Measurements from ENCODE around the gene DIP2C.
"Not testable (repeated sequence)": the region's sequence is repeated elsewhere in the genome, so short reads cannot be mapped to it uniquely, and the experiment has no call there.

DIP2C gene

DNA sequence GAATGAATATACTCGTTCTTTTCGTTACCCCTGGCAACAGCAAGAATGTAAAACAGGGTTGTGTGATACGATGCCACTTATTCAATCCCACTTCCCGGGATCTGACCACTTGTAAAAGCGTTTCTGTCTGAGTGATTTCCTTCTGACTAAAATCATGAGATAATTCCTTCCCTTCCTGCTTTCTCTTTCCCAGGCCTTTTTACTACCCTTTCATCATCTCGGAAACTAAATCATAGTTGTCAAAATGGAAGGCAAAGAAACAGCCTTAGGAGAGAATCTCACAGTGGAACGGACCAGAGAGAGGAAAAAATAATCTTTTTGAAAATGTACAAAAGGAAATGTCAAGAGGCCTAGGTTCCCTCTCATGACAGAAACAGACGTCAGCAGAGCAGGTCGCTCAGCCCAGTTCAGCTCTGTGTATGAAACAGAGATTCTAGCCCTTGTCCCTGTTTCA is 29.8 kb downstream of the DIP2C start:
- DNase-seq = no peak

DNA sequence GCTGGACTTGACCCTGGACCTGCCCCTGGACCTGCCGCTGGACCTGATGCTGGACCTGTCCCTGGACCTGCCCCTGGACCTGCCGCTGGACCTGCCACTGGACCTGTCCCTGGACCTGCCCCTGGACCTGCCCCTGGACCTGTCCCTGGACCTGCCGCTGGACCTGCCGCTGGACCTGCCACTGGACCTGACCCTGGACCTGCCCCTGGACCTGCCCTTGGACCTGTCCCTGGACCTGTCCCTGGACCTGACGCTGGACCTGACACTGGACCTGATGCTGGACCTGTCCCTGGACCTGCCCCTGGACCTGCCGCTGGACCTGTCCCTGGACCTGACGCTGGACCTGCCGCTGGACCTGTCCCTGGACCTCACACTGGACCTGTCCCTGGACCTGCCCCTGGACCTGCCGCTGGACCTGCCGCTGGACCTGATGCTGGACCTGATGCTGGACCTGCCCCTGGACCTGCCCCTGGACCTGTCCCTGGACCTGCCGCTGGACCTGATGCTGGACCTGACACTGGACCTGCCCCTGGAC is 31.6 kb downstream of the DIP2C start:
- DNase-seq = not testable (repeated sequence)

DNA sequence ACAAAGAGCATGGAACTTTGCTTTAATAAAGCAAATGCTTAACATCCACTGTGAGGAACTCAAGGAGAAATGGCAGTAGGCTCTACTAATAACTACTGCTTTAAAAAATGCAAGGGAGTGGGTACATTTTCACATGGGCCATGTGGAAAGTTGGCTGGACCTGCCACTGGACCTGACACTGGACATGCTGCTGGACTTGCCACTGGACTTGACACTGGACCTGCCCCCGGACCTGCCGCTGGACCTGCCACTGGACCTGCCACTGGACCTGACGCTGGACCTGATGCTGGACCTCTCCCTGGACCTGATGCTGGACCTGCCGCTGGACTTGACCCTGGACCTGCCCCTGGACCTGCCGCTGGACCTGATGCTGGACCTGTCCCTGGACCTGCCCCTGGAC is 32.6 kb downstream of the DIP2C start:
- no peak for DNase-seq

DNA sequence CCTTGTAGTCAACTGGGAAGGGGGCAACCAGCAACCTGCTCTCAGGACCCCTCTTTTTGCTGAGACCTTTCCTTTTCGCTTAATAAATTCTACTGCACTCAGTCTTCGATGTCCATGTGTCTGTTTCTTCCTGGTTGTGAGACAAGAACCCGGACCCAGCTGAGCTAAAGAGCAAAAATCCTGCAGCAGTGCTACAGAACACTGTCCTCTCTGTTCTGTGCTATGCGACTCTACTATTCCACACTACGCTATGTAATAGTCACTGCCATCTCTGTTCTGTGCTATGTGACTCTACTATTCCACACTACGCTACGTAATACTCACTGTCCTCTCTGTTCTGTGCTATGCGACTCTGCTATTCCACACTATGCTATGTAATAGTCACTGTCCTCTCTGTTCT is 34.3 kb downstream of the DIP2C start:
- DNase-seq = no peak

DNA sequence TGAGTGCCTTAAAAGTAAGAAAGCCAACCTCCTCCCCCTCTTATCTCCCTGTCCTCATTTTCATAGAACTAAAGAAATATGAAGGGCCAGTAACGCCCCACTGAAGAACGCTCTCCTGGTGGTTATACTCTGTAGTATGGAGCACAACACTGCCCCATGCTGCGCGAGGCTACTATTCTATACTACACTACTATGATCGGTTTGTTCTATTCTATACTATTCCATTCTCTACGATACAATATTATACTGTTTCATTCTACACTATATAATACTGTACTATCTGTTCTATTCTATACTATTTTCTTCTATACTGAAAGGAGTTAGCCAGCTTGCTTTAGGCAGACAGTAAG is 34.8 kb downstream of the DIP2C start:
- no peak for DNase-seq

DNA sequence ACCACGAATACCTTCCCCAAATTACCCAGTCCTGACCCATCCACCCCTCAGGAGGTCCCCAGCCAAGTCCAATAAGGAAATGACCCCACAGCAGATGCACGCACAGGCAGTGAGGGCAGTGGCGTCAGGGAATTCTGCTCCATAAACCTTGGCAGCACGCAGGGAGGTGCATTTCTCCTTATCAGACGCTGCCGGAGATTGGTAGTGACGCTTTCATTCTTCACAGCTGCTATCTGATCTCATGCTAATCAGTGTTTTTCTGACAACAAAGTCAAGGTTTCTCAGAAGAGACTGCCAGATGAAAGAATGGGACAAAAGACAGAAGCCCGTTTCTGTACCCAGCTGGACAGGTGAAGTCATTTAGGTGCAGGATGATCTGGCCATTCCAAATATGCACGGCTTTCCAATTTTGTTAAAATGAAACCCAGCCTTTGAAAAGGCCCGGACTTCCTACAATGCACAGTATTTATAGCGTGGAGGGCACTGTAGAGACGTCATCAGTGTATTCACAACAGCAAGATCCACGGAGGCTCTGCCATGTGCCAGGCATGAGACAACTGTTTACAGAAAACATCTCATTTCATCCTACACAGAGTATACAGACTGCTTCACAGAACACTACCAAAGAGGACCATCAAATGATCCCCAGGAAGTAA is 35.3 kb downstream of the DIP2C start:
- DNase-seq = no peak

DNA sequence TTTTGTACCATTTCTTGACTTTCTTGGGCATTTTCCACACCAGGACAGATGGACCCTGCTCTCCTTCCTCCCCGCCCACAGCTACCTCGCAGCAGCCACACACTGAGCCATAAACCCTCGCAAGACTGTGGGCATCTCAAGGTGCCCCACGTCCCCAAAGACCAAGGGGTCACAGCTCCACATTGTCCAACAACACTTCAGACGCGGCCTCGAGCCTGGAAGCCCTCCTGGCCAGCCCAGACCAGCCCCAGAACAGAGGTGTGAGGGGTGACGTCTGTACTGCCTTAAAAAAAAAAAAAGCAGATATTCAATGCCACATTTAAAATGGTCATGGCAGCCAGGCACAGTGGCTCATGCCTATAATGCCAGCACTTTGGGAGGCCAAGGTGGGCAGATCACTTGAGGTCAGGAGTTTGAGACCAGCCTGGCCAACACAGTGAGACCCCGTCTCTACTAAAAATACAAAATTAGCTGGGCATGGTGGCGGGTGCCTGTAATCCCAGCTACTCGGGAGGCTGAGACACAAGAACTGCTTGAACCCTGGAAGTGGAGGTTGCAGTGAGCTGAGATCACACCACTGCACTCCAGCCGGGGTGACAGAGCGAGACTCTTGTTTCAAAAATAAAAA is 36.5 kb downstream of the DIP2C start:
- not testable (repeated sequence) for DNase-seq

DNA sequence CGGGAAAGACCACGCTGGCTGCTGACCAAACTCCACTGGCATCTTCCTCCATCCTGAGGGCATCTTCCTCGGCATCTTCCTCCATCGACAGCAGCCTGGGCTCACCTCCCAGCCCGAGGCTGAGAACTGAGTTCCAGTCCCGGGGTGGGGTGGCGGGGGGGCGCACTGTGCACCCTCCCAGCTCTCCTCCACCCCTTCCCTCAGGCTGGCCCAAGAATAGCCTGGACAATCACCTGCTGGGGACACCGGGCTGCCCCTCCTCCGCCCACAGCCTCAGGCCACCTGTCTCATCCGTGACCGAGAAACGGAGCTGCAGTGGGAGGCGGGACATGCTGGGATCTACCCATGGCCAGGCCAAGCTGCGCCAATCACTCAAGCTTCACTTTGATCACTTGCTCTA is 37.2 kb downstream of the DIP2C start:
- no peak for DNase-seq

DNA sequence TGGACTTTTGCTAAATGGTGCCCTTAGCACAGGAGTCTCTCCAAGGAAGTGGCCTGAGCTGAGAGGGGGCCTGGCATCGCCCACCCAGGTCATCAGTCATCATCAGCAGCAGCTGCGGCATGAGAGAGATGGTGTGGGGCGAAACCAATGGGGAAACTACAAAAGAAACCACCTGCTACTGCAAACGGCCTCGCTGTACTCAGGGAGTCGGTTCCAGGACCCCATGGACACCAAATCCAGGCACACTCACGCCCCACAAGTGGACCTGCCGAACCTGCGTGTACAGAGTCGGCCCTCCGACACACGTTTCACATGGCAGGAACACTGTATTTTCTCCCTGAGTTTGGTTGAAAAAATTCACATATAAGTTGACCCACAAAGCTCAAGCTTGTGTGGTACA is 37.8 kb downstream of the DIP2C start:
- DNase-seq = no peak

DNA sequence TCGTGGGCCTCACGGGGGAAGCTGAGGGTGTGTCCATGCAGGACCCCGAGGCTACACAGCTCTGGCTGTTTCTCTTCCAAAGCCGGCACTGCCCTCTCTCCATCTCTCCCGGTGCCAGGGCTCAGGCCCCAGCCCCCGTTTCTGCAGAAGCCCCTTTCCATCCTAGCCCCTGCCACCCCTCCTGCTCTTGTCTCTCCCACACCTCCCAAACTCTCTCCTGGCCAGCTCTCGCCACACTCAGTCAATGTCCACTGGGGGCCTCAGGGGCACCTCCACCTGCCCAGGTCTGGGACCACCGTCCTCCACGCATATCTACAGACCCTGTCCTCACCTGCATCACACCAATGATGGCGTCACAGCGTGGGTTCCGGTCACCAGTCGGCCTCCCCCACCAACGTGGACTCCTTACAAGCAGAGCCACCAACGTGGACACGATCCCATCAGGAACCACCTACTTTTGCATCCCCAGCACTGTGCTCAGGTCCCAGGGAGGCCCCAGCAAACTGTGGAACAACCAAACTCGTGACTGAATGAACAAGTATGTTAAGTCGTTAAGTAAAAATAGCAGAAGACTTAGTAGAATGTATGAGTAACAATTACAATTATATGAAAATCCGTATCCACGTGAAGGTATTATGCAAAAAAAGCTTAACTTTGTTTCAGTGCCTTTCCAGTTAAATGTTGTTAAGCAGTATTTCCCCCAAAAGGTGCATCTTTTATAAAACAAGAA is 38.4 kb downstream of the DIP2C start:
- DNase-seq = no peak

DNA sequence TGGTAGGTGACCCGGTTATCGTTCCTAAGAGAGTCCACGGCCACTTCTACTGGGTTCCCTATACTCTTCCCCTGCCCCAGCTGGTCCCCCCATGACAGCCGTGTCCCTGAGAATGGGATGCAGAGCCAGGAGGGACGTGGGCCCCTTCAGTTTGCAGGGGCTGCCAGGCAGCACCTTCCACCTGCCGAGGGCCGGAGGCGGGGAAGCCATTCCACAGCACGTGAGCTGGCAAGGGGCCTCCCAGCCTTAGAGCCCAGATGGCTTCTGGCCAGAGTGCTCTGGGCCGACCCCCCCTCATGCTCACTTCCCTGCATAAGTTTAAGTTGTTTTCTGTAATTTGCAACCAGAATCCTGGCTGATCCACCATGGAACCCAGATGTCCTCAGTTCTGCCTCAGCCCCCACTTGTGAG is 39.0 kb downstream of the DIP2C start:
- no peak for DNase-seq

DNA sequence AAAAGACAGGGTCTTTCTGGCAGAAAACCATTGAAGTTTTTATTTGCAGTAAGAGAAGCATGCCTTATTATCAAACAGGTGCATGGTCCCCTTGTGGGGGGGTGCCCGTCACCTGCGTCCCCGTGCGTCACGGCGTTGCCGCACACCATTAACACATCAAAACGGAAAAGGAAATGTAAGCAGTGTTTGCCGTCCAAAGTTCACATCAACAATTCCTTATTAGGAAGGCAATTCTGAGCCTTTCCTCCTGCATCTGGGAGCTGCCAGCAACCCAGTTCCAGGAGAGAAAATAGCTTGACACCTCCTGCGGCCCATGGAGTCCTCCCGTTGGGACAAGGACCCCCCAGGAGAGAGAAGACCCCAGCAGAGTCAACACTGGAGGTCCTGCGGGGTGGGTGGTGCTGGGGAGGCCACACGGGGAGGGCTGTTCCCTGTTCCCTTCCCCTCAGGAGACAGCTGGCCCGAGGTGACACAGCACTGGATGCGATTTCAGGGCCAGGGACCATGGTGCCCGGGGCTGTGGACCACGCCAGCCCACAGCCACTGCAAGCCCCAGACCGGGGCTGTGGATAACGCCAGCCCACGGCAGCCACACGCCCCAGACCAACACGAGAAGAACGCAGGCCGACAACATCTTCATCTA is 39.5 kb downstream of the DIP2C start:
- DNase-seq = peak; percentile 66

DNA sequence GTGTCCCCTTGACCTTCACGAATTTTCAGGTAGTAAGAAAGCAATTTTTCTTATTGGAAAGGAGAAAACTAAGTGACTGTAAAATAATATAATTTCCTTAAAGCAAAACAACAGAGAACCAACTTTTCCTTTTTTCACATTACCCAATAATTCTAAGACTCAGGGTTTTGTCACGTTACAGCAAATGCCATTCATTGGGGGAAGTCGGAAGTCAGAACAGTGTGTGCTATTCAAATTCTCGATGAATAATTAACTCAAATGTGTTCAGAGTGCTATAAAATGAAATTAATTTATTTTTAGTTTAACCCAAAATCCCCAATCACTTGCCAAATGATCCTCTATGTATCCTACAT is 40.0 kb downstream of the DIP2C start:
- no peak for DNase-seq

DNA sequence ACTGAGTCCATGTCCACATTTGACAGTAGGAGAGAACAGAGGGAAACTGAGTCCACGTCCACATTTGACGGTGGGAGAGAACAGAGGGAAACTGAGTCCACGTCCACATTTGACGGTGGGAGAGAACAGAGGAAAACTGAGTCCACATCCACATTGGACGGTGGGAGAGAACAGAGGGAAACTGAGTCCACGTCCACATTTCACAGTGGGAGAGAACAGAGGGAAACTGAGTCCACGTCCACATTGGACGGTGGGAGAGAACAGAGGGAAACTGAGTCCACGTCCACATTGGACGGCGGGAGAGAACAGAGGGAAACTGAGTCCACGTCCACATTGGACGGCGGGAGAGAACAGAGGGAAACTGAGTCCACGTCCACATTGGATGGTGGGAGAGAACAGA is 42.4 kb downstream of the DIP2C start:
- not testable (repeated sequence) for DNase-seq

DNA sequence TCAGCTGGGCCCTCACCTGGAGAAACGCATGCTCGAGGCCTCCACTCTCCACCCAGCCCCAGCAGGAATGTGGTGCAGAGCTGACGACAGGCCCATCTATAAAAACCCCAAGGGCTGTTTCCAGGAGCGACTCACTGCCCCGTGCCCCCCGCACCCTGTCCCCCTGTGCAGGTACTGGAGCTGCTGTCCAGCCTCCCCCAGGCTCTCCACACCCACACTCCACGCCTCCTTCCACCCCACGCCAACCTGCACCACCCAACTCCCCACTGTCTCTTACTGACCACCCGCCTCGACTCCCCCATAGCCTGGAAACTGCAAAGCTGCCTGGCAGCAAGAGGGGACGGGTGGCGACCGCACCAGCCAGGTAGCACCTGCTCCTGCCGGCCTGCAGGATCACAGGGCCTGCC is 43.3 kb downstream of the DIP2C start:
- DNase-seq = no peak

DNA sequence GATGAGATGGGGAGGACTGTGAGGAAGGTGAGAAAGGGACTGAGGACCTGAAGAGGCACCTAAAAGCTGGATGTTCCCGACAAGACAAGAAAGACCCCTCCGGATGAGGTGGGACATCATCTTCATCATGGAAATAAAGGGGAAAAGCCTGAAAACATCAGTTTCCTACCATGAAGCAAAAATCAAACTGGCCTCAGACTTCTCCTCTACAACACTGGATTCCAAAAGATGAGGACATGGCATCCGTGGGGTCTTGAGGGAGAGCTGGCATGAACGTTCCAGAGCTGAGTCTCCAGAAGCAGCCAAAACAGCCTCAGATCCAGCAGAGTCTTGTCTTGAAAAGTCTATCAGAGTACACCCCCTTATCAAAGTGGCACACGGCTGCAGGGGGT is 44.5 kb downstream of the DIP2C start:
- no peak for DNase-seq

DNA sequence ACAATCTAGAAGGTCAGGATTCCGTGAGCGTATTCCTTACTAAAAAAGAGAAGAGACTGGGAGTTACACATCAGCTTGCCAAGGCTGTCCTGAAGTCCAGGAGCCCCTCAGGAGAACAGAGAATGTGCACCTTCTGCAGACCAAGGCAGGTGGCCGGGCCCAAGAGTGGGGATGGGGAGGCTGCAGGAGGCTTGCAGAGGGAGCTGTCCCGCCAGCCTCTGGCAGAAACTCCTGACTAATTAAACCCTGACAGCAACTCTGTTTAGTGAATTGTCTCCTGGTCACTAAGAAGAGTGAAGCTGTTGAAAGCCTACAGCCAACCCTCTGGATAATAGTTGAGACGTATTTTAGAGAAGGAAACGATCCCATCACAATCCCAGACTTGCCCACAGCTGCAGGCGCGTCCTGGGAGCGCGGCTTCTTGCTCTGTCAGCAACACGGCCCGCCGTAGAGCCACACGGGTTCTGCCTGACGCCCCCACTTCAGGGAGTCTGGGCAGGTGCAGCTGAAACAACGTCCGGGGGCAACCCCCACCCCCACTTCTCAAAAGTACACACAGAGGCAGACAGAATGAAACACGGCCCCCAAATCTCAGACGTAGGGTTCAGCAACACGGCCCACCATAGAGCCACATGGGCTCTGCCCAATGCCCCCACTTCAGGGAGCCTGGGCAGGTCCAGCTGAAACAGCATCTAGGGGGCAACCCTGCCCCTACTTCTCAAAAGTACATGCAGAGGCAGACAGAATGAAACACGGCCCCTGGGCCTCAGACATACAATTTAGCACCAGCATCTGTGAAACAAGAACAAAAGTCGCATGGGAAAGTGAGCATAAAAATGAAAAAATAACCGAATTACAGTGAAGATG is 45.2 kb downstream of the DIP2C start:
- DNase-seq = no peak

DNA sequence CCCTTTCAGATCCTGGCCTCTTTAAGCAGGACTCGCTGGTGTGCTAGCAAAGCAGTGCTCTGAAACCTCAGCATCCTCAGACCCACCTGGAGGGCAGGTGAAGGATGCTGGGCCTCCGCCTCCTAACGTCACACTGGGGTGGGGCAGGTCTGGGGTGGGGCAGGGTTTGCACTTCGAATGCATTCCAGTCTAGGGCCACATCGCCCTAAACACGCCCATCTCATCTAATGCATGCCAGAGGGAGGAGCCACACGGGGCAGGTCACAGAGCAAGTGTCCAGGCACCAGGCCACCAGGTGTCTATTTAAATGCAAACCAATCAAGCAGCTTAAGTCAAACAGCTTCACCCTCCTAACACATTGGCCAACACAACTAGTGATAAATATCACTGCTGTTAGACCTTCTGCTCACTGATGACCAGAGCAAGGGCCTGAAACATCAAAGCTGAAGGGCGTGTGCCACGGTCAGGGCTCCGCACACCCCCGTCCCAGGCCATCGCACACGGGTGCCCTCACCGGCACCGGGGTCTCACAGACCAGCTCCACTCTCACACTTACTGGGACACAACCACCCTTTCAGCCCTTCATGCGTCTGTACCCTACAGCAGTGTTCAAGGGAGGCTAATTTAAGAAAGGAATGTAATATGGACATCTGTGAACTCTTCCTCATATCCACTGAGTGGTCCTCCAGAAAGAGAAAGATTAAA is 47.1 kb downstream of the DIP2C start:
- DNase-seq = no peak

DNA sequence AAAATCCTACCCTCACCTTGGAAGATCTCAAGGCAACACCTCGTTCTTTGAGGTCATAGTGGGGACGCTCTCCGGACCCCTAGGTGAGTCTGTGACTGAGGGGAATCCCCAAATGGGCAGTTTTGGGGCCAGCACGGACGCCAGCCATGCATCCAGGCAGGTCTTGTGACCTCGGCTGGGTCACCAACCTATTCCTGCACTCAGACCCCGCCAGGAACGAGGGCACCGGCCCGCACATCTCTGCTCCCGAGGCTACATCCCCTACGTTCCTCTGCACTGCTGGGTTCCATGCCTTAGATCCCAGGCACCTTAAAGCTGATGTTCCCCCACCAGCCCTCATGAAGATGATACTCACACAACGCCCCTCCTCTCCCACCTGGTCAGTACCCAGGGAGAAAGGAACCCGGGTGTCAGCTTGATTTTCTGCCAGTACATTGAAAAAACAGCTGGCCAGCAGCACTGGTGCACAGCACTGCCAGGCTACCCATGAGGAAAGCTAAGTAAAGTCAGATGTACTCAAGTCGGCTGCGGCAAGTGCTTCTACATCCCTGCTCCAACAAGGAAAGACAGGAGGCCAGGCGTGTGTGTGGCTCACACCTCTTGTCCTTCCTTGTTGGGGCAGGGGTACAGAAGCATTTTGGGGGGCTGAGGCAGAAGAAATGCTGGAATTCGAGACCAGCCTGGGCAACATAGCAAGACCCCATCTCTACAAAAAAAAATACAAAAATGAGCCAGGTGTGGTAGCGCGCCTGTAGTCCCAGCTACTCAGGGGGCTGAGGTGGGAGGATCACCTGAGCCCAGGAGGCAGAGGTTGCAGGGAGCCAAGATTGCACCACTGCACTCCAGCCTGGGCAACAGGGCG is 48.1 kb downstream of the DIP2C start:
- no peak for DNase-seq

DNA sequence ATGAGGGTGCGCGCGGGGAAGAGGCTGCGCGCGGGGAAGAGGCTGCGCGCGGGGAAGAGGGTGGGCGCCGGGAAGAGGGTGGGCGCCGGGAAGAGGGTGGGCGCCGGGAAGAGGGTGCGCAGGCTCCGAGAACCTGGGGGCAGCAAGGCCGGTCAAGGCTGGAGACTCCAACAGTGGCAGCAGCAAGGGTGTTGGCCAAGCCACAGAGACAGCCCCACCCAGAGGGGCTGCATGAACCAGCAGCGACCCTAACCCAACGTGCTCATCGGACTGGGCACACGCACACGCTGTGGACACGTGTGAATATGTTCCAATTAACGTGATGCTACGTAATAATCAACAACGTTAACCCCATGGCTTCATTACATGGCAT is 48.8 kb downstream of the DIP2C start:
- no peak for DNase-seq
